HepG2 (cell line): Measurements from ENCODE around the gene HYCC2. TPM values are rescaled to one million over a fixed set of nuclear protein-coding genes. Genes with fewer than 3 reads are reported as not detected.

Experiments
- ATF1 ChIP-seq: IDR thresholded peaks from 2 replicates; pipeline ENCODE4 v1.6.1; 2016; ENCODE audit warnings: mild to moderate bottlenecking, control low read depth
- ATF2 ChIP-seq: sonication (generic); formaldehyde crosslinking; IDR thresholded peaks from 2 replicates; pipeline ENCODE4 v1.4.0; 2020; ENCODE audit warnings: missing genetic modification reagents
- ATRX ChIP-seq: sonication (generic); formaldehyde crosslinking; IDR thresholded peaks from 2 replicates; pipeline ENCODE4 v1.4.0; 2020; ENCODE audit warnings: missing genetic modification reagents, borderline replicate concordance
- BRCA1 ChIP-seq: sonication (generic); formaldehyde crosslinking; IDR thresholded peaks from 2 replicates; pipeline ENCODE4 v1.4.0; 2020; ENCODE audit warnings: missing genetic modification reagents
- CEBPB ChIP-seq: IDR thresholded peaks from 2 replicates; pipeline ENCODE4 v1.6.1; 2011; ENCODE audit warnings: low read depth, low read length, improper control_type of control experiment, borderline replicate concordance
- CENPX ChIP-seq: sonication (generic); formaldehyde crosslinking; IDR thresholded peaks from 2 replicates; pipeline ENCODE4 v1.9.0; 2021; ENCODE audit warnings: mild to moderate bottlenecking, missing genetic modification reagents, moderate library complexity
- FOSL2 ChIP-seq: sonication (generic); formaldehyde crosslinking; IDR thresholded peaks from 2 replicates; pipeline ENCODE4 v1.4.0; 2020; ENCODE audit warnings: missing genetic modification reagents
- MEIS1 ChIP-seq: sonication (generic); formaldehyde crosslinking; IDR thresholded peaks from 2 replicates; pipeline ENCODE4 v1.9.0; 2021; ENCODE audit warnings: mild to moderate bottlenecking, missing genetic modification reagents, moderate library complexity, borderline replicate concordance
- MEIS2 ChIP-seq: sonication (generic); formaldehyde crosslinking; IDR thresholded peaks from 2 replicates; pipeline ENCODE4 v1.9.0; 2021; ENCODE audit warnings: mild to moderate bottlenecking, missing genetic modification reagents
- NR2F2 ChIP-seq: IDR thresholded peaks from 2 replicates; pipeline ENCODE4 v1.6.1; 2012; ENCODE audit warnings: low read depth, inconsistent platforms, borderline replicate concordance
- NR3C1 ChIP-seq: sonication (generic); formaldehyde crosslinking; IDR thresholded peaks from 2 replicates; pipeline ENCODE4 v1.4.0; 2020; ENCODE audit warnings: missing genetic modification reagents
- PITX1 ChIP-seq: sonication (generic); formaldehyde crosslinking; IDR thresholded peaks from 2 replicates; pipeline ENCODE4 v1.5.1; 2020; ENCODE audit warnings: mild to moderate bottlenecking, missing genetic modification reagents
- POLR2A ChIP-seq, 2 experiments: IDR thresholded peaks; 2 replicates each; pipeline ENCODE4 v1.6.1; 2011; ENCODE audit warnings: low read depth in 2 of 2, low read length in 2 of 2, mild to moderate bottlenecking in 1 of 2, moderate library complexity in 1 of 2; ENCODE audit not compliant: insufficient read depth in 1 of 2
- SMC3 ChIP-seq: IDR thresholded peaks from 2 replicates; pipeline ENCODE4 v1.6.1; 2011; ENCODE audit warnings: low read length, improper control_type of control experiment
- SSRP1 ChIP-seq: IDR thresholded peaks from 2 replicates; pipeline ENCODE4 v1.6.1; 2016; ENCODE audit warnings: control low read depth
- TAF15 ChIP-seq: fragments of 200-400 bp; formaldehyde crosslinking; IDR thresholded peaks from one replicate; pipeline ENCODE4 v1.6.1; 2018; ENCODE audit warnings: mild to moderate bottlenecking, low read depth, low read length; ENCODE audit not compliant: poor library complexity, severe bottlenecking
- WIZ ChIP-seq: sonication (generic); formaldehyde crosslinking; IDR thresholded peaks from 2 replicates; pipeline ENCODE4 v1.5.1; 2020; ENCODE audit warnings: mild to moderate bottlenecking, missing genetic modification reagents
- ZNF160 ChIP-seq: sonication (generic); formaldehyde crosslinking; IDR thresholded peaks from 2 replicates; pipeline ENCODE4 v1.8.0; 2022; ENCODE audit warnings: mild to moderate bottlenecking, inconsistent platforms, missing genetic modification reagents
- ZNF296 ChIP-seq: sonication (generic); formaldehyde crosslinking; conservative IDR thresholded peaks from 2 replicates; pipeline ENCODE4 v1.5.0; 2020; ENCODE audit warnings: mild to moderate bottlenecking, missing genetic modification reagents
- ZNF317 ChIP-seq: sonication (generic); formaldehyde crosslinking; IDR thresholded peaks from 2 replicates; pipeline ENCODE4 v1.5.0; 2020; ENCODE audit warnings: mild to moderate bottlenecking, missing genetic modification reagents
- ZNF543 ChIP-seq: sonication (generic); formaldehyde crosslinking; IDR thresholded peaks from 2 replicates; pipeline ENCODE4 v1.4.0; 2020; ENCODE audit warnings: mild to moderate bottlenecking, missing genetic modification reagents
- ZNF557 ChIP-seq: sonication (generic); formaldehyde crosslinking; IDR thresholded peaks from 2 replicates; pipeline ENCODE4 v1.4.0; 2020; ENCODE audit warnings: missing genetic modification reagents
- ZNF615 ChIP-seq: sonication (generic); formaldehyde crosslinking; IDR thresholded peaks from 2 replicates; pipeline ENCODE4 v1.5.0; 2020; ENCODE audit warnings: mild to moderate bottlenecking, missing genetic modification reagents, borderline replicate concordance
- ZNF761 ChIP-seq: sonication (generic); formaldehyde crosslinking; conservative IDR thresholded peaks from 2 replicates; pipeline ENCODE4 v1.4.0; 2020; ENCODE audit warnings: mild to moderate bottlenecking, missing genetic modification reagents
- ZNF83 ChIP-seq: sonication (generic); formaldehyde crosslinking; IDR thresholded peaks from 2 replicates; pipeline ENCODE4 v1.4.0; 2020; ENCODE audit warnings: missing genetic modification reagents, mild to moderate bottlenecking, borderline replicate concordance
- polyA plus RNA-seq, 8 experiments: library from polyadenylated mRNA; depleted of rRNA in 3 of 8; stranded (reverse) in 7 of 8; unstranded in 1 of 8; fragments of >200 nt; fragmentation: Illumina TruSeq in 4 of 8; extraction: Trizol in 4 of 8; gene quantifications; 2 replicates each; pipeline versions ENCODE4 v1.2.1 to v1.2.3, GENCODE V29; 2011 to 2016; ENCODE audit warnings: low read depth in 4 of 8, missing spikeins in 1 of 8, mixed read lengths in 1 of 8; ENCODE audit not compliant: insufficient read depth in 1 of 8
- total RNA-seq, 5 experiments: library from RNA; depleted of rRNA; stranded (reverse); fragments of >200 nt; fragmentation: Illumina TruSeq; extraction: Trizol; gene quantifications; 2 replicates each; pipeline ENCODE4 v1.2.3, GENCODE V29; 2016; ENCODE audit warnings: low read depth in 1 of 5
- TF ChIP-seq, protein P1 (sequence below): sonication (generic); formaldehyde crosslinking; IDR thresholded peaks from 2 replicates; pipeline ENCODE4 v1.8.0; 2022; ENCODE audit warnings: mild to moderate bottlenecking, missing genetic modification reagents, moderate library complexity
- TF ChIP-seq, protein P2 (sequence below), 2 experiments: IDR thresholded peaks; 2 replicates each; pipeline ENCODE4 v1.6.1; 2011 to 2012; ENCODE audit warnings: low read length in 2 of 2, borderline replicate concordance in 1 of 2, low read depth in 1 of 2, mild to moderate bottlenecking in 1 of 2, moderate library complexity in 1 of 2

Gene HYCC2
- total and polyA plus RNA-seq, 2 of the 13 experiments (the other 11 are each of a cell fraction or from before 2014, with no cell fraction given) = 4.7 to 13.9 TPM

DNA sequence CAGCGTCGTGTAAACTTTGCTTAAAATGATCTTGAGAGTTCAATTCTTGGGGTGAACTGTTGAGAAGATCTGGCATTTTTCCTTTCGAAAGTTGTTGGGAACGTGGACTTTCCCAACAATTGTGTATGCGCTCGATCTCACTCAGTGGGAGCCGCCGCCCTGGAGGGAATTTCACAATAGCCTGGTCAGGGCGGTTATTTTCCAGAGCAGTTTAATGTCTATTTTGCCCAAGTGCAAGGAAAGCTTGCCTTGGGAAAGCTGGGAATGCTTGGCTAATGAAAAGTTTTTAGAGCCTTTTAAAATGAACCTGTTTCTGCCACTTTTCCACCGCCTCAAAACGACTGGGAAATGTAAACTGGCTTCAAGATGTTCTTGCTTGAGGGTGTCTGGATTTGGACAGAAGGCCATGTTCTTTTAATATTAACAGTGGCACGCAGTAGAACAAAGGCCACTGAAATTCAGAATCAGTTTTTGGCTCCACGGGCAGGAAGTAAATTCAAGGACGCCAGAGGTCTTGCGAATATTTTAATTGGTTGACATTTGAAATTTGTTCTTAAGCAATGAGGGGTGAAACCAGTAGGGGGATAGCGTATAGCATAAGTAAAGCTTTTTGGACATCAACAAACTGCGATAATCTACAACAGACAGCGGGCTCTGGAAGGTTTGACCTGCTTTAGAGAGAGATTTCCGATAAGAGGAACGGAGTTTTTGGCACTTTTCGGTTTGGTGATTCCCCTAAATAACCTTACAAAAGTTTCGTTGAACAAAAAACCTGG is 45.7 kb upstream of the HYCC2 start (continued):
- TF ChIP-seq, protein P1, sequence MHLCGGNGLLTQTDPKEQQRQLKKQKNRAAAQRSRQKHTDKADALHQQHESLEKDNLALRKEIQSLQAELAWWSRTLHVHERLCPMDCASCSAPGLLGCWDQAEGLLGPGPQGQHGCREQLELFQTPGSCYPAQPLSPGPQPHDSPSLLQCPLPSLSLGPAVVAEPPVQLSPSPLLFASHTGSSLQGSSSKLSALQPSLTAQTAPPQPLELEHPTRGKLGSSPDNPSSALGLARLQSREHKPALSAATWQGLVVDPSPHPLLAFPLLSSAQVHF = no peak
- TF ChIP-seq ZNF296 (CRISPR knock-in tag) (no peak), TAF15 (no peak), CEBPB (peak; percentile 97), ZNF543 (CRISPR knock-in tag) (no peak), ZNF761 (CRISPR knock-in tag) (no peak), MEIS2 (CRISPR knock-in tag) (no peak), ZNF615 (CRISPR knock-in tag) (peak; percentile 54; the same call in 1 of the 2 replicates), PITX1 (CRISPR knock-in tag) (no peak), SSRP1 (no peak), ZNF83 (no peak), ATF1 (CRISPR knock-in tag) (0 out of 2 replicates have a peak, but pooled peaks have one; percentile 41), ATRX (CRISPR knock-in tag) (no peak), NR3C1 (no peak), ZNF557 (no peak), ZNF317 (no peak), MEIS1 (CRISPR knock-in tag) (no peak), FOSL2 (no peak), SMC3 (peak; percentile 9; the same call in 1 of the 2 replicates), NR2F2 (no peak), WIZ (CRISPR knock-in tag) (no peak), ZNF160 (no peak; the same call in 1 of the 2 replicates), ATF2 (CRISPR knock-in tag) (no peak), CENPX (CRISPR knock-in tag) (no peak), POLR2A (IDR thresholded peaks at IDR 0.05; ENCODE audit: insufficient read depth in 1 of 2, low read depth in 2 of 2, low read length in 2 of 2) (peak in 1 of 2 experiments; percentile 24; a peak in 3 of 4 replicates), BRCA1 (no peak)
- TF ChIP-seq, protein P2, sequence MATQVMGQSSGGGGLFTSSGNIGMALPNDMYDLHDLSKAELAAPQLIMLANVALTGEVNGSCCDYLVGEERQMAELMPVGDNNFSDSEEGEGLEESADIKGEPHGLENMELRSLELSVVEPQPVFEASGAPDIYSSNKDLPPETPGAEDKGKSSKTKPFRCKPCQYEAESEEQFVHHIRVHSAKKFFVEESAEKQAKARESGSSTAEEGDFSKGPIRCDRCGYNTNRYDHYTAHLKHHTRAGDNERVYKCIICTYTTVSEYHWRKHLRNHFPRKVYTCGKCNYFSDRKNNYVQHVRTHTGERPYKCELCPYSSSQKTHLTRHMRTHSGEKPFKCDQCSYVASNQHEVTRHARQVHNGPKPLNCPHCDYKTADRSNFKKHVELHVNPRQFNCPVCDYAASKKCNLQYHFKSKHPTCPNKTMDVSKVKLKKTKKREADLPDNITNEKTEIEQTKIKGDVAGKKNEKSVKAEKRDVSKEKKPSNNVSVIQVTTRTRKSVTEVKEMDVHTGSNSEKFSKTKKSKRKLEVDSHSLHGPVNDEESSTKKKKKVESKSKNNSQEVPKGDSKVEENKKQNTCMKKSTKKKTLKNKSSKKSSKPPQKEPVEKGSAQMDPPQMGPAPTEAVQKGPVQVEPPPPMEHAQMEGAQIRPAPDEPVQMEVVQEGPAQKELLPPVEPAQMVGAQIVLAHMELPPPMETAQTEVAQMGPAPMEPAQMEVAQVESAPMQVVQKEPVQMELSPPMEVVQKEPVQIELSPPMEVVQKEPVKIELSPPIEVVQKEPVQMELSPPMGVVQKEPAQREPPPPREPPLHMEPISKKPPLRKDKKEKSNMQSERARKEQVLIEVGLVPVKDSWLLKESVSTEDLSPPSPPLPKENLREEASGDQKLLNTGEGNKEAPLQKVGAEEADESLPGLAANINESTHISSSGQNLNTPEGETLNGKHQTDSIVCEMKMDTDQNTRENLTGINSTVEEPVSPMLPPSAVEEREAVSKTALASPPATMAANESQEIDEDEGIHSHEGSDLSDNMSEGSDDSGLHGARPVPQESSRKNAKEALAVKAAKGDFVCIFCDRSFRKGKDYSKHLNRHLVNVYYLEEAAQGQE (IDR thresholded peaks at IDR 0.05; ENCODE audit: borderline replicate concordance in 1 of 2, low read depth in 1 of 2, low read length in 2 of 2) = peak in 1 of 2 experiments; percentile 8; a peak in 1 of 4 replicates
